Mucosa of descending colon (tissue), 3 donors: ENCODE data around the gene CDH6. TPM values are rescaled to one million over a fixed set of nuclear protein-coding genes. Genes with fewer than 3 reads are reported as not detected.
"Not testable (repeated sequence)": the region's sequence is repeated elsewhere in the genome, so short reads cannot be mapped to it uniquely, and the experiment has no call there.

ENCODE experiments used
- ATAC-seq: fragments of 200-7000 bp; cut with Tn5 transposase; one replicate; pipeline ENCODE4 v1.9.1; 2020; ENCODE audit warnings: mild to moderate bottlenecking, moderate library complexity
- DNase-seq, 3 donors: peaks; one replicate each; pipeline ENCODE4 v3.0.0-alpha.2; 2020
- H3K36me3 ChIP-seq: fragments of 200-600 bp; one replicate; pipeline ENCODE4 v1.8.0; 2021; ENCODE audit warnings: low read depth, mild to moderate bottlenecking
- H3K4me1 ChIP-seq: fragments of 200-600 bp; one replicate; pipeline ENCODE4 v1.8.0; 2021; ENCODE audit warnings: low read depth, mild to moderate bottlenecking
- H3K4me3 ChIP-seq: fragments of 200-600 bp; one replicate; pipeline ENCODE4 v1.8.0; 2021; ENCODE audit warnings: mild to moderate bottlenecking
- H3K9me3 ChIP-seq: fragments of 200-600 bp; one replicate; pipeline ENCODE4 v1.8.0; 2021; ENCODE audit warnings: mild to moderate bottlenecking
- intact Hi-C, 2 donors: fragments of 100-400 bp; cut with DNase I in 1 of 2; cut with micrococcal nuclease in 1 of 2; formaldehyde crosslinking; loops; one replicate each; pipeline versions ENCODE4 v1.11.0 to v1.11.1; 2022; cut with DNase I, micrococcal nuclease
- total RNA-seq, 3 donors: library from RNA; stranded (reverse); fragmentation: NEBNext Ultra II Directional in 2 of 3; extraction: Animal tissue kit (Norgen Biotek cat#: 25700) in 2 of 3; gene quantifications; one replicate each; pipeline versions ENCODE4 v1.2.1 to v1.2.4, GENCODE V29; 2021 to 2023
- TF ChIP-seq, protein P1 (sequence below): fragments of 200-600 bp; IDR thresholded peaks from one replicate; pipeline ENCODE4 v1.8.0; 2022; ENCODE audit warnings: antibody characterized with exemption, mild to moderate bottlenecking
- donor health status: DM: no; HTN: no; CAD: no; lungs with moderate emphysema.
- donor health status: DM: no; HTN: no; CAD: no.
- donor health status: DM: no; HTN: yes; CAD: no.

CDH6 gene
- total RNA-seq, 3 donors from 2014 or later, result 0.81 to 3.2 (median 1.2) TPM

DNA sequence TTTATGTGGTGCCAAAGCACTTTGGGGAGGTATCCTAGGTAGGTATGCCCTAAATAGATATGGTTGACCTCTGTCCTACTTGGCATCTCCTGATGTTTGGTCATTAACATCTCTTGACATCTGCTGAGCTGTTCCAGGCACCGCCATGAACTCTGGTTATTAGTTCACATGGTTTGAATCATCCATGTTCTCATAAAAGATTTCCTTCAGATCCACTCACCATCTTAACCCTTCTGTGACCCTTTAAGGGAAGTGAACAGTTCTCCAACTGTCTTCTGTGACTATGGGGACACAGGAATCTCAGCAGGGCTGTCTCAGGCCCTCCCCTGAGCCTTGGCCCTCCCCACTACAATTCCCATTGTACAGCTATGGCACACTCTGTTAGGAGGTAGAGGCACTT lies 167.7 kb downstream of the CDH6 start:
- H3K4me3 ChIP-seq, result no peak overlapping the region
- no peaks in the 10 kb centered on the region for H3K36me3 ChIP-seq
- TF ChIP-seq, protein P1, sequence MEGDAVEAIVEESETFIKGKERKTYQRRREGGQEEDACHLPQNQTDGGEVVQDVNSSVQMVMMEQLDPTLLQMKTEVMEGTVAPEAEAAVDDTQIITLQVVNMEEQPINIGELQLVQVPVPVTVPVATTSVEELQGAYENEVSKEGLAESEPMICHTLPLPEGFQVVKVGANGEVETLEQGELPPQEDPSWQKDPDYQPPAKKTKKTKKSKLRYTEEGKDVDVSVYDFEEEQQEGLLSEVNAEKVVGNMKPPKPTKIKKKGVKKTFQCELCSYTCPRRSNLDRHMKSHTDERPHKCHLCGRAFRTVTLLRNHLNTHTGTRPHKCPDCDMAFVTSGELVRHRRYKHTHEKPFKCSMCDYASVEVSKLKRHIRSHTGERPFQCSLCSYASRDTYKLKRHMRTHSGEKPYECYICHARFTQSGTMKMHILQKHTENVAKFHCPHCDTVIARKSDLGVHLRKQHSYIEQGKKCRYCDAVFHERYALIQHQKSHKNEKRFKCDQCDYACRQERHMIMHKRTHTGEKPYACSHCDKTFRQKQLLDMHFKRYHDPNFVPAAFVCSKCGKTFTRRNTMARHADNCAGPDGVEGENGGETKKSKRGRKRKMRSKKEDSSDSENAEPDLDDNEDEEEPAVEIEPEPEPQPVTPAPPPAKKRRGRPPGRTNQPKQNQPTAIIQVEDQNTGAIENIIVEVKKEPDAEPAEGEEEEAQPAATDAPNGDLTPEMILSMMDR, result no peak
- no peak for DNase-seq
- no peaks in the 10 kb centered on the region for H3K4me1 ChIP-seq
- intact Hi-C loops, result no loop called here
- no peaks in the 10 kb centered on the region for H3K9me3 ChIP-seq
- ATAC-seq, result peak; percentile 72

DNA sequence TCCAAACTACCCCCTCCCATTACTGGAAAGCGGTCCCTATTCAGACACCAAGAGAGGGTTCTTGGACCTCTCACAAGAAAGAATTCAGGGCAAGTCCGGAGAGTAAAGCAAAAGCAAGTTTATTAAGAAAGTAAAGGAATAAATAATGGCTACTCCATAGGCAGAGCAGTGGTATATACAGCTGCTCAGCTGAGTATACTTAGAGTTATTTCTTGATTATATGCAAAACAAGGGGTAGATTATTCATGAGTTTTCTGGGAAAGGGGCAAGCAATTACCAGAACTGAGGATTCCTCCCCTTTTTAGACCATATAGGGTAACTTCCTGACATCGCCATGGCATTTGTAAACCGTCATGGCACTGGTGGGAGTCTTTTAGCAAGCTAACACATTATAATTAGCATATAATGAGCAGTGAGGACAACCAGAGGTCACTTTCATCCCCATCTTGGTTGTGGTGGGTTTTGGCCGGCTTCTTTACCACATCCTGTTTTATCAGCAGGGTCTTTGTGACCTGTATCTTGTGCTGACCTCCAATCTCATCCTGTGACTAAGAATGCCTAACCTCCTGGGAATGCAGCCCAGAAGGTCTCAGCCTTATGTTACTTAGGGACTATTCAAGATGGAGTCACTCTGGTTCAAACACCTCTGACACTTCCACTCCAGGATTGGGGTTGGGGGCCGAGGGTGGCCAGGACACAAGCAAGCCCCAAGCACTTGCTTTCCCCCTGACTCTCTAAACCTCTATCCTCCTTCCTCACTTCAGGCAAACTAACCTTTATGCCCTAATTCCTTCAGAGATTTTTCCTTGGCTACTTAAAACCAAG lies 168.4 kb downstream of the CDH6 start:
- ATAC-seq, H3K9me3 ChIP-seq: not testable (repeated sequence)

DNA sequence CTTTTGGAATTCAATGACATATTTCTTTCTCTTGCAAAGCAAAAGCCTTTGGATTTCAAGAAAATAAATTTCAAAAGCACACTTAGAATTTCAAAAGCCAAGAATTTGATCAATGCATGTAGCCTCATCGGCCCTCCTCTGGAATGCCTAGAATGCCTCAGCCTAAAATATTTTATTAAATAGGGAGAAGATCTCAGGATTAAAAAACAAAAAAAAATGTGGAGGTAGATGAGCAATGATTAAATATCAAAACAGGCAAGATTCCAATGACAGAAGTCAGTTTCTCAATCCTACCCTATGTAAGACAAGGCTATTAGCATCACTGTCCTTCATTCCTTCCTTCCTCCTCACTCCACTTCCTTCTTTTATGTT lies 169.0 kb downstream of the CDH6 start:
- ATAC-seq (no peak), DNase-seq (no peak)
- no peaks in the 10 kb centered on the region for H3K36me3 ChIP-seq
- H3K4me1 ChIP-seq, result no peaks in the 10 kb centered on the region
- no peaks in the 10 kb centered on the region for H3K9me3 ChIP-seq
- no peak overlapping the region for H3K4me3 ChIP-seq
- intact Hi-C loops, result no loop called here
- TF ChIP-seq, protein P1, result no peak

More for the DNA sequence above, 168.4 kb downstream of the CDH6 start:
- H3K4me1 ChIP-seq, H3K4me3 ChIP-seq, intact Hi-C loops, H3K36me3 ChIP-seq, DNase-seq: not testable (repeated sequence)

DNA sequence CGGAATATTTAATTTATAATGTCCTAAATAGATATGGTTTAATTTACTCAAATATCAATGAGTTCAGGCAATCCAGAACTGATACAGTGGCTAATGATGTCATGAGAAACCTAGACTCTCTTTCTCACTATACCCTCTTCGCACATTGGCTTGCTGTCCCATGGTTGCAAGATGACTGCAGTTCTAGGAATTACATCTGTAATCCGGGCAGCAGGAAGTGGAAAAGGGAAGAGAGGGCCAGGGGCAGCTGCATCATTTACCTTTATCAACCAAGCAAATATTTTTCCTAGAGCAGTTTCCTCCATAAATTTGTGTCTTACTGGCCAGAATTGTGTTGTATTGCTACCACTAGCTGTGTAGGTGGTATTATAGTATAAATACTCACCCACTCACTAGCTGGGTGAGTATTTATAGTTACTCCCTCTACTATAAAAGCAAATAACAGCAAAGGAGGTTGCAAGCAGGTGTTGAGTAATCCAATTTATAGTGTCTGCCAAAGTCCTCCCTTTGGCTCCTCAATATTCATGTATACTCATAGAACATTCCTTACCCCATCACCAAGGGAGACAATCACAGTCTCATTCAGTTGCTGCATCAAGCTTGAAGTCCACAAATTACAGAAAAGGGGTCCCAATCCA lies 169.6 kb downstream of the CDH6 start:
- intact Hi-C loops, result no loop called here
- TF ChIP-seq, protein P1, result no peak

DNA sequence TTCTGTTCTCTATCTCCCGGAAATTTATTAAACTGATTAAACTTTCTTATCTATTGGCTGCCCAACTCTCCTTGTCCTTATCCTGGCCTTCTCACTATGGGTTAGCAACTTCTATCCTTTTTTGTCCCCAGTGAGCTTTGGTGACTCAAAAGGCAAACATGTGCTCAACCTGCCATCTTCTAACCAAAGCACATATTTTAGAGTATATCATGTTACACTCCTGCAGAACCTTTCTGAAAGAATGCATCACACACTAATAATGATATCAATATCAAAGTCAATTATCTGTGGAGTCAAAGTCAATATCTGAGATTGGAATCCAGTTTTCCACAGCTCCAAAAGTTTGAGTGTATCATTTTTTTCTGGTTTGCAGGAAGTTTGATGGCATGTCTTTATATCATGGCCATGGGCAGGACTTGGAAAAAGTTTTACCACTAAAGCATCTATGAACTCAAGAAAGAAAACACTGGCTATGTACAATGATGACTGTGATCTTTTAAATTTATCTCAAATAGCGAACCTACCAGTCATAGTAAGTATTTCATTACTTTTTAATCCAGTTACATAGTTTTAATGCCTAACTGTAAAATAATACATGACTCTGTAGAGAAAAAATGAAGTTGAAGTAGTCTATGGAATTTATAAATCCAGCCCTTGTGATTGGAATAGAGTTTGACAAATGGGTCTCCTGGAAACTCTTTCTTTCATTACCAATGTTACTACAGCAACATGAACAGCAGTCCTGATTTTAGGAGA lies 171.6 kb downstream of the CDH6 start:
- ATAC-seq, result no peak
- Histone ChIP-seq H3K36me3 (no peaks in the 10 kb centered on the region), H3K4me3 (no peak overlapping the region), H3K9me3 (no peaks in the 10 kb centered on the region), H3K4me1 (no peaks in the 10 kb centered on the region)
- no peak for DNase-seq
- intact Hi-C loops, result no loop called here
- TF ChIP-seq, protein P1, result no peak

More for the DNA sequence above, 169.6 kb downstream of the CDH6 start:
- ATAC-seq (peak; percentile 73), DNase-seq (no peak)
- Histone ChIP-seq H3K4me3 (no peak overlapping the region), H3K9me3 (no peaks in the 10 kb centered on the region), H3K36me3 (no peaks in the 10 kb centered on the region), H3K4me1 (no peaks in the 10 kb centered on the region)

DNA sequence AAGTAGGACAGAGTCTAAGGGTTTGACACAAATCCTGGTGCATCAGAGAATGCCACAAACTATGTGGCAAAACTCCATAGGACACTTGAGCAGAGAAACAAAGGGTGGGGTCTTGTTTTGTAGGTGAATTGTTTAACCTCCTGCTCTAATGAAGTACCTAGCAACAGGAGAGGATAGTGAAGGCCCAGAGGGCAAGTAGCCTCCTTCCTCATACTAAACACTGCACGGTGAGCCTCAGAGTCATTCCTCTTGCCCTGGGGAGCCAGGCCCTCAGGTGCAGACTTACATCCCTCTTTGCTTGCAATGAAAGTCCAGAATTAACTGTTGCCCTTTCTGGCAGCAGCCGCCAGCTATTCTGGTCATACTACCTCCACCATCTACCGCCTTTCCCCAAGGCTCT lies 172.3 kb downstream of the CDH6 start:
- intact Hi-C loops, result no loop called here
- TF ChIP-seq, protein P1, result no peak
- ATAC-seq, result no peak
- no peaks in the 10 kb centered on the region for H3K36me3 ChIP-seq
- no peak overlapping the region for H3K4me3 ChIP-seq
- H3K4me1 ChIP-seq, result no peaks in the 10 kb centered on the region
- H3K9me3 ChIP-seq, result no peaks in the 10 kb centered on the region
- DNase-seq, result no peak
